ENCODE measurements around the gene SSRP1.

The SSRP1 gene

GRCh38 chr11:57309106-57310059, 26.3 kb downstream of the SSRP1 start:
- H3K9me2 ChIP-seq (replicated peaks; ENCODE audit: control insufficient read depth, low read length): no peaks in the 10 kb centered on the region

DNA sequence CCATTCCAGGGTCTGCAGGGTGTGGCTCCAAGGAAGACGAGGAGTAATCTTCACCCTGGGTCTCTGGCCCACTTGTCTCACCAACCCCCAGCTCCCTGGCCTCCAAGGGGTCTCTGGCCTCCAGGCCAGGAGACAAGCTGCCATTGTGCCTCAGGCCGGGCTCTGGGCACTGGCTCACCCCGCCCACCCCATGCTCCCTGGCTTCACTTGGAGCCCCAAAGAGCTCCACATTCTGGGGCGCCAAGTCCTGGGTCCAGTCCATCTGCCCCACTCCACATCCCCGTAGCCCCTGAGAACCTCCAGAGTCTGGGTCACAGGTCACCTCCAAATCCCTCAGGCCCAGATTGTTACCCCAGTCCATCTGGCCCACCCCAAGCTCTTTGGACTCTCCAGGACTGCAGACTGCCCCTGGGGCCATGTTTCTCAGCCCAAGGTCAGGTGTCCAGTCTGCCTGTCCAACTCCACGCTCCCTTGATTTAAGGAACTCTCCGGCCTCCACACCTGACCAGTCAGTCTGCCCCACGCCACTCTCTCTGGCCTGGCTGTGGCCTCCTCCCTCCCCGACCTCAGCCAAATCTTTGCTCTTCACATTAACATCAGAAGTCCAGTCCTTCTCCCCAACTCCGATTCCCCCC, 27.1 kb downstream of the SSRP1 start:
- H4K20me1 ChIP-seq (ENCODE audit: control insufficient read depth, insufficient read depth, low read depth, low read length): no peaks in the 10 kb centered on the region
- no peak overlapping the region for H3K27ac ChIP-seq (ENCODE audit: low read depth, low read length)
- H3K79me2 ChIP-seq (ENCODE audit: control insufficient read depth, low read length): no peaks in the 10 kb centered on the region
- H3K4me2 ChIP-seq (ENCODE audit: low read length): no peak overlapping the region
- H3F3A ChIP-seq (ENCODE audit: control insufficient read depth, insufficient read depth): no peaks in the 10 kb centered on the region
- no peaks in the 10 kb centered on the region for H3K27me3 ChIP-seq (ENCODE audit: control insufficient read depth, low read length)
- H3K9me2 ChIP-seq (replicated peaks; ENCODE audit: control insufficient read depth, low read length): no peaks in the 10 kb centered on the region
- H3K9me3 ChIP-seq (ENCODE audit: control insufficient read depth, insufficient read depth, low read length): no peaks in the 10 kb centered on the region
- peaks cover 10% of the 10 kb centered on the region; the same call in 1 of the 2 replicates for H3K4me1 ChIP-seq (ENCODE audit: control insufficient read depth, low read length)
- no peak overlapping the region for H3K4me3 ChIP-seq (ENCODE audit: low read length)
- no peaks in the 10 kb centered on the region for H3K36me3 ChIP-seq (ENCODE audit: control insufficient read depth, low read length)
- TF ChIP-seq CTCF (IDR thresholded peaks at IDR 0.05; ENCODE audit: low read depth, low read length, poor library complexity, severe bottlenecking) (no peak), EZH2phosphoT487 (IDR thresholded peaks at IDR 0.05; ENCODE audit: borderline replicate concordance, low read length) (no peak)

More at GRCh38 chr11:57309106-57310059, 26.3 kb downstream of the SSRP1 start:
- Histone ChIP-seq H3K36me3 (ENCODE audit: control insufficient read depth, low read length) (no peaks in the 10 kb centered on the region), H3K4me1 (ENCODE audit: control insufficient read depth, low read length) (peaks cover 10% of the 10 kb centered on the region; the same call in 1 of the 2 replicates), H3K4me3 (ENCODE audit: low read length) (no peak overlapping the region), H3K4me2 (ENCODE audit: low read length) (no peak overlapping the region), H3K9me3 (ENCODE audit: control insufficient read depth, insufficient read depth, low read length) (no peaks in the 10 kb centered on the region), H3K79me2 (ENCODE audit: control insufficient read depth, low read length) (no peaks in the 10 kb centered on the region), H3K27ac (ENCODE audit: low read depth, low read length) (no peak overlapping the region), H3F3A (ENCODE audit: control insufficient read depth, insufficient read depth) (no peaks in the 10 kb centered on the region), H3K27me3 (ENCODE audit: control insufficient read depth, low read length) (no peaks in the 10 kb centered on the region), H4K20me1 (ENCODE audit: control insufficient read depth, insufficient read depth, low read depth, low read length) (no peaks in the 10 kb centered on the region)
- TF ChIP-seq EZH2phosphoT487 (IDR thresholded peaks at IDR 0.05; ENCODE audit: borderline replicate concordance, low read length): no peak
- TF ChIP-seq CTCF (IDR thresholded peaks at IDR 0.05; ENCODE audit: low read depth, low read length, poor library complexity, severe bottlenecking): no peak

DNA sequence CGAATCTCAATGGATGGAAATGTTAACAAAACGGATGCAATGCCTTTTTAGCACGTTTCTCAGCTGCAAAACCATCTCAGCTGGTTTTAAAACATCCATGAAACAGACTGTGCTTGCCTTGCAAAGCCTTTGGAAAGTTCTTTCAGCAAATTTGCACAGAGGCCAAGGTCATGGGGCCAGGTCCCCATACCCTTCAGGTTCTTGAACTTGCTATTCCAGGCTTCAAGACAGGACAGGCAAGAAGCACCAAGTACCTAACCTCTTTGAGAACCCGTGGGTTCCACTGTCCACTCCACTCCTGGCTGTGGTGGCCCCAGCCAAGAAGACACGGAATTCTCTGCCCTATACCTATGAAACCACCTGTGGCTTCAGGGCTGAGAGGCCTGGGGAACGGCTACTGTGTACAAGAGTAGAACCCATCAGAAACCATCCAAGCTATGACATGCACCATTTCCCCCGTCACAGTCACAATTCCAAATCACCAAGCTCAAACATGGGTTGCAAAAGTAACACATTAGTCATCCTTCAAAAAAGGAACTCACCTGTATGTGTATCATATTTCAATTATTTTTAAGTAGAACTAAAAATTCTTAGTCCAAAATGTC, 27.9 kb downstream of the SSRP1 start:
- H4K20me1 ChIP-seq (ENCODE audit: control insufficient read depth, insufficient read depth, low read depth, low read length): no peaks in the 10 kb centered on the region
- no peak overlapping the region for H3K4me3 ChIP-seq (ENCODE audit: low read length)

More for the DNA sequence above, 27.9 kb downstream of the SSRP1 start:
- TF ChIP-seq EZH2phosphoT487 (IDR thresholded peaks at IDR 0.05; ENCODE audit: borderline replicate concordance, low read length) (no peak), CTCF (IDR thresholded peaks at IDR 0.05; ENCODE audit: low read depth, low read length, poor library complexity, severe bottlenecking) (no peak)
- H3K4me1 ChIP-seq (ENCODE audit: control insufficient read depth, low read length): peaks cover 10% of the 10 kb centered on the region; the same call in 1 of the 2 replicates
- no peaks in the 10 kb centered on the region for H3F3A ChIP-seq (ENCODE audit: control insufficient read depth, insufficient read depth)
- no peaks in the 10 kb centered on the region for H3K9me3 ChIP-seq (ENCODE audit: control insufficient read depth, insufficient read depth, low read length)
- H3K36me3 ChIP-seq (ENCODE audit: control insufficient read depth, low read length): no peaks in the 10 kb centered on the region
- H3K4me2 ChIP-seq (ENCODE audit: low read length): no peak overlapping the region
- no peak overlapping the region for H3K27ac ChIP-seq (ENCODE audit: low read depth, low read length)
- H3K9me2 ChIP-seq (replicated peaks; ENCODE audit: control insufficient read depth, low read length): no peaks in the 10 kb centered on the region
- H3K27me3 ChIP-seq (ENCODE audit: control insufficient read depth, low read length): no peaks in the 10 kb centered on the region
- no peaks in the 10 kb centered on the region for H3K79me2 ChIP-seq (ENCODE audit: control insufficient read depth, low read length)

All from DOHH2 (cell line).